ENCODE data around the gene OR56B4. TPM values are rescaled to one million over a fixed set of nuclear protein-coding genes. Genes with fewer than 3 reads are reported as not detected.

Gene OR56B4
- total and polyA plus RNA-seq, 9 donors: not detected

DNA sequence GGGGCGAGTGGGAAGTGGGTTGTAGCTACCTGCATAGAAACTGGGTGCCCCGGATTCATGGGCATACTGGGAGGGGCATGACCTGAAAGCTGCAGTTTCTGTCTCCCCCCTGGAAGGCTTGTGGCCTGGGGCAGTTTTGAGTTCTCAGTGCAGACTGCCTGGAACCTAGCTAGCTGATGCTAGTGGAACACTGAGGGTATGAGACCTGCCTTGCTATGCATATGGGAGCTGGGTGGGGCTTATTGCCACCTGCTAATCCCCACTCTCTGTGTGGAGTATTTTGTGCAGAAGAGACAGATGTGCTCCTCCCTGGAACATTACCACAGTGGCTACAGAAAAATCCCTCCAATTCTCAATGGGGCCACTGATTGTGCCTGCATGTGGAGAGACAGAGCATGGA, 11.7 kb upstream of the OR56B4 start:
- Histone ChIP-seq H3K27ac (no peak overlapping the region), H3K9me3 (no peaks in the 10 kb centered on the region), H3K36me3 (no peaks in the 10 kb centered on the region), H3K4me3 (no peak overlapping the region), H3K4me1 (ENCODE audit: insufficient read depth) (no peaks in the 10 kb centered on the region), H3K27me3 (no peaks in the 10 kb centered on the region)
- WGBS, 3 donors: 79 to 80% (median 80%) methylated on average over 2 of the region's 2 CpGs
- TF ChIP-seq, protein P1, sequence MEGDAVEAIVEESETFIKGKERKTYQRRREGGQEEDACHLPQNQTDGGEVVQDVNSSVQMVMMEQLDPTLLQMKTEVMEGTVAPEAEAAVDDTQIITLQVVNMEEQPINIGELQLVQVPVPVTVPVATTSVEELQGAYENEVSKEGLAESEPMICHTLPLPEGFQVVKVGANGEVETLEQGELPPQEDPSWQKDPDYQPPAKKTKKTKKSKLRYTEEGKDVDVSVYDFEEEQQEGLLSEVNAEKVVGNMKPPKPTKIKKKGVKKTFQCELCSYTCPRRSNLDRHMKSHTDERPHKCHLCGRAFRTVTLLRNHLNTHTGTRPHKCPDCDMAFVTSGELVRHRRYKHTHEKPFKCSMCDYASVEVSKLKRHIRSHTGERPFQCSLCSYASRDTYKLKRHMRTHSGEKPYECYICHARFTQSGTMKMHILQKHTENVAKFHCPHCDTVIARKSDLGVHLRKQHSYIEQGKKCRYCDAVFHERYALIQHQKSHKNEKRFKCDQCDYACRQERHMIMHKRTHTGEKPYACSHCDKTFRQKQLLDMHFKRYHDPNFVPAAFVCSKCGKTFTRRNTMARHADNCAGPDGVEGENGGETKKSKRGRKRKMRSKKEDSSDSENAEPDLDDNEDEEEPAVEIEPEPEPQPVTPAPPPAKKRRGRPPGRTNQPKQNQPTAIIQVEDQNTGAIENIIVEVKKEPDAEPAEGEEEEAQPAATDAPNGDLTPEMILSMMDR (IDR thresholded peaks at IDR 0.05): no peak
- TF ChIP-seq EP300 (IDR thresholded peaks at IDR 0.05): no peak
- TF ChIP-seq POLR2A (IDR thresholded peaks at IDR 0.05): no peak
- no peak for DNase-seq
- intact Hi-C loops (cut with DNase I): no loop called here

DNA sequence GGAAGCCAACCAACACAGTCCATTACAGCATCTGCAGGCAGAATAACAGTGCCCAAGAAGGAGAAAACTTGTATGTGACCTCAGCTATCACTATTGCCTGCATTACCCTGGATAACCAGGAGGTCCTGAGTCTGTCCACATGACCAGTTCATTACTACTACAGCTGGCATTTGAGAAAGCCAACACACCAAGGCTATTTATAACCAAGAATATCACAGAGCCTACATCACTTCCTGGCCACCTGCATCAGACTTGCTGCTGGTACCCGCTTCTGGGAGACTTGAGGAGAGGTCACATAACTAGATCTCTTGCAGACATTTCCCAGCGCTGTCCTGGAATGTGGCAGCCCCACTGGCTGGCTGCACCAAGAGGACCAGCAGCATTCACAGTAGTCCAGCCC, 11.1 kb upstream of the OR56B4 start:
- intact Hi-C loops (cut with DNase I): no loop called here
- no peaks in the 10 kb centered on the region for H3K4me1 ChIP-seq (ENCODE audit: insufficient read depth)
- 64 to 72% (median 70%) methylated on average over 2 of the region's 2 CpGs for WGBS, 3 donors
- DNase-seq: no peak
- H3K9me3 ChIP-seq: no peaks in the 10 kb centered on the region
- no peaks in the 10 kb centered on the region for H3K27me3 ChIP-seq
- no peak overlapping the region for H3K4me3 ChIP-seq
- H3K36me3 ChIP-seq: no peaks in the 10 kb centered on the region
- H3K27ac ChIP-seq: no peak overlapping the region
- TF ChIP-seq, protein P1 (IDR thresholded peaks at IDR 0.05): no peak
- TF ChIP-seq EP300 (IDR thresholded peaks at IDR 0.05) (no peak), POLR2A (IDR thresholded peaks at IDR 0.05) (no peak)

DNA sequence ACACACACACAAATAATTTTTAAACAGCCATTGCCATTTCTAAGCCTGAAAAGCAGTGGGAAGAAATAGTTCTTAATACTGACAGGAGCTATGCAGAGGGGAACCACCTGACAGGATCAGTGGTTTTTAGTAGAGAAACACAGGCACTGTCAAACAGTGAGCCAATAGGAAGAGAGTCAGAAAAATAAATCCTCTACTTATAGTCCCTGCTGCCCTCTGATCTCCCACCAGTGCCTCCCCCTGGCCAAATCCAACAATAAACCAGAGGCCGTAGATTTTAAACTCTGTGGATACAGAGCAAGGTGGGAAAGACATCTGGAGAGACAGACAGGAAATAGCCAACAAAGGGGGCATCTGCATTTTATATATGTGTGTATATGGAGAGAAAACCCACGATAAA, 7.9 kb upstream of the OR56B4 start:
- WGBS, 3 donors: 40 to 64% (median 40%) methylated on average over 2 of the region's 2 CpGs
- Histone ChIP-seq H3K4me1 (ENCODE audit: insufficient read depth) (no peaks in the 10 kb centered on the region), H3K9me3 (no peaks in the 10 kb centered on the region), H3K27ac (no peak overlapping the region), H3K4me3 (no peak overlapping the region), H3K27me3 (no peaks in the 10 kb centered on the region), H3K36me3 (no peaks in the 10 kb centered on the region)
- TF ChIP-seq, protein P1 (IDR thresholded peaks at IDR 0.05): no peak
- TF ChIP-seq EP300 (IDR thresholded peaks at IDR 0.05) (no peak), POLR2A (IDR thresholded peaks at IDR 0.05) (no peak)
- no peak for DNase-seq
- intact Hi-C loops (cut with DNase I): no loop called here

DNA sequence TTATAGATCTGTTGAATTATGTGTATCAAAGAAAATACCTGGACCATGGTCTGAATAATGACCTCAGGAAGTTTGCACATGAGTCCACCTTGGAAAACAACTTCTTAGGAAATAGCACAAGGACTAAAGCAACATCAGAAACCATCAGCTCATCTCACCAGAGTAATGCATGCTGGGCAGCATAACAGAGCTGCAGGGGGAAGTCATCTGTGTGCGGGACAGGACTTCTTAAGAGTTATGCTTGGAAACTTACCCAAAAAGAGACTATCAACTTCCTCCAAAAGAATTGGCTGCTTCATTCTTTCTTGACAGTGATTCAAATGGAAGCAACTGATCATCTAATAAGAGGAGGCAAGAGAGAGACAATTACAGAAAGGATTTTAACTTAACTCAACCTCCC, 2.5 kb downstream of the OR56B4 start:
- no peak for DNase-seq
- intact Hi-C loops (cut with DNase I): no loop called here
- Histone ChIP-seq H3K4me3 (no peak overlapping the region), H3K27me3 (no peaks in the 10 kb centered on the region), H3K36me3 (no peaks in the 10 kb centered on the region), H3K4me1 (ENCODE audit: insufficient read depth) (no peaks in the 10 kb centered on the region), H3K9me3 (no peaks in the 10 kb centered on the region), H3K27ac (no peak overlapping the region)
- WGBS, 3 donors: 0 to 36% (median 0%) methylated on average over 1 of the region's 1 CpG
- TF ChIP-seq POLR2A (IDR thresholded peaks at IDR 0.05): no peak
- TF ChIP-seq EP300 (IDR thresholded peaks at IDR 0.05): no peak
- TF ChIP-seq, protein P1 (IDR thresholded peaks at IDR 0.05): no peak

DNA sequence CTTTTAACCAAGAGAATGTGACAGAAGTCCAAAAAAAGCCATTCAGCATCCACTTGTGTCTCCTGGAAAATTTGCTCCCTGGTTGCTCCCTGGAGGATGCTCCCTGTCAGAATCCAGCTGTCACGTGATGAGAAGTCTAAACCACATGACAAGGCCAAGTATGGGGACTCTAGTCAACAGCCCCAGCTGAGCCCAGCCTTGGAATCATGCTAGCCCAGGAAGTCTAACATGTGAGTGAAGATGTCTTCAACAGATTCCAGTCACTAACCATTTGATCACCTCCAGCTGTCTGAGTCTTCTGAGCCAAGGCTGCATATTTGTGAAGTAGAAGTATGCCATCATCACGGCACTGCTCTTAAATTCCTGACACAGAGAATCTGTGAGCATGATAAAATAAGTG, 4.2 kb downstream of the OR56B4 start:
- DNase-seq: no peak
- WGBS, 3 donors: 18 to 36% (median 24%) methylated on average over 2 of the region's 2 CpGs
- no peaks in the 10 kb centered on the region for H3K4me1 ChIP-seq (ENCODE audit: insufficient read depth)
- no peak overlapping the region for H3K27ac ChIP-seq
- intact Hi-C loops (cut with DNase I): no loop called here
- H3K4me3 ChIP-seq: no peak overlapping the region
- H3K9me3 ChIP-seq: no peaks in the 10 kb centered on the region
- no peaks in the 10 kb centered on the region for H3K36me3 ChIP-seq
- no peaks in the 10 kb centered on the region for H3K27me3 ChIP-seq
- TF ChIP-seq, protein P1 (IDR thresholded peaks at IDR 0.05): no peak
- TF ChIP-seq POLR2A (IDR thresholded peaks at IDR 0.05): no peak
- no peak for TF ChIP-seq EP300 (IDR thresholded peaks at IDR 0.05)
